SK-N-SH treated with all-trans-retinoic acid at 6 μM for 48 hours (cell line): ENCODE measurements around the gene THSD4.

Experiments used
- ATAC-seq: fragments of 200-7000 bp; cut with Tn5 transposase; 3 replicates; pipeline ENCODE4 v1.9.1; 2020; ENCODE audit warnings: mild to moderate bottlenecking, moderate library complexity
- BACH2 ChIP-seq: fragments of 250-450 bp; sonication (Bioruptor Pico); IDR thresholded peaks from 2 replicates; pipeline ENCODE4 v1.9.0; 2021; ENCODE audit warnings: mild to moderate bottlenecking, borderline replicate concordance
- CSDC2 ChIP-seq: fragments of 250-450 bp; sonication (Bioruptor Pico); IDR thresholded peaks from 2 replicates; pipeline ENCODE4 v1.5.0; 2020; ENCODE audit warnings: mild to moderate bottlenecking, moderate library complexity
- ESRRG ChIP-seq: fragments of 250-450 bp; sonication (Bioruptor Pico); IDR thresholded peaks from 2 replicates; pipeline ENCODE4 v1.6.1; 2021; ENCODE audit warnings: mild to moderate bottlenecking
- GLIS3 ChIP-seq: fragments of 250-450 bp; sonication (Bioruptor Pico); IDR thresholded peaks from 2 replicates; pipeline ENCODE4 v1.5.0; 2020; ENCODE audit warnings: mild to moderate bottlenecking, moderate library complexity
- ISL1 ChIP-seq: fragments of 250-450 bp; sonication (Bioruptor Pico); IDR thresholded peaks from 2 replicates; pipeline ENCODE4 v2.1.2; 2022; ENCODE audit warnings: mild to moderate bottlenecking, moderate library complexity
- OSR1 ChIP-seq: fragments of 250-450 bp; sonication (Bioruptor Pico); IDR thresholded peaks from 2 replicates; pipeline ENCODE4 v1.8.0; 2022; ENCODE audit warnings: moderate library complexity, mild to moderate bottlenecking, inconsistent platforms
- RARB ChIP-seq: fragments of 250-450 bp; sonication (Bioruptor Pico); IDR thresholded peaks from 2 replicates; pipeline ENCODE4 v1.8.0; 2021; ENCODE audit warnings: mild to moderate bottlenecking, moderate library complexity
- SNAI2 ChIP-seq: fragments of 250-450 bp; sonication (Bioruptor Pico); IDR thresholded peaks from 2 replicates; pipeline ENCODE4 v1.5.0; 2020; ENCODE audit warnings: mild to moderate bottlenecking, moderate library complexity
- TCF4 ChIP-seq: fragments of 250-450 bp; sonication (Bioruptor Pico); IDR thresholded peaks from 2 replicates; pipeline ENCODE4 v1.8.0; 2021; ENCODE audit warnings: mild to moderate bottlenecking, moderate library complexity, borderline replicate concordance
- TOX ChIP-seq: fragments of 250-450 bp; sonication (Bioruptor Pico); IDR thresholded peaks from 2 replicates; pipeline ENCODE4 v1.8.0; 2021; ENCODE audit warnings: mild to moderate bottlenecking, moderate library complexity, borderline replicate concordance
- ZC3H10 ChIP-seq: fragments of 250-450 bp; sonication (Bioruptor Pico); IDR thresholded peaks from 2 replicates; pipeline ENCODE4 v1.5.1; 2021; ENCODE audit warnings: mild to moderate bottlenecking, moderate library complexity
- ZFP3 ChIP-seq: fragments of 250-450 bp; sonication (Bioruptor Pico); IDR thresholded peaks from 2 replicates; pipeline ENCODE4 v1.5.0; 2020; ENCODE audit warnings: mild to moderate bottlenecking, moderate library complexity
- ZFP30 ChIP-seq: fragments of 450-650 bp; formaldehyde crosslinking; IDR thresholded peaks from 2 replicates; pipeline ENCODE4 v1.5.0; 2022; ENCODE audit warnings: mild to moderate bottlenecking, moderate library complexity
- ZNF565 ChIP-seq: fragments of 450-650 bp; formaldehyde crosslinking; conservative IDR thresholded peaks from 2 replicates; pipeline ENCODE4 v1.5.0; 2020; ENCODE audit warnings: low read depth, mild to moderate bottlenecking, moderate library complexity
- ZNF70 ChIP-seq: fragments of 450-650 bp; formaldehyde crosslinking; IDR thresholded peaks from 2 replicates; pipeline ENCODE4 v1.5.0; 2020; ENCODE audit warnings: mild to moderate bottlenecking, moderate library complexity
- ZNF8 ChIP-seq: fragments of 450-650 bp; formaldehyde crosslinking; IDR thresholded peaks from 2 replicates; pipeline ENCODE4 v1.5.0; 2020; ENCODE audit warnings: mild to moderate bottlenecking, moderate library complexity
- TF ChIP-seq, protein P1 (sequence below): fragments of 250-450 bp; sonication (Bioruptor Pico); IDR thresholded peaks from 2 replicates; pipeline ENCODE4 v1.8.0; 2020; ENCODE audit warnings: mild to moderate bottlenecking, moderate library complexity, borderline replicate concordance
- TF ChIP-seq, protein P2 (sequence below): fragments of 250-450 bp; sonication (Bioruptor Pico); IDR thresholded peaks from 2 replicates; pipeline ENCODE4 v1.5.1; 2021; ENCODE audit warnings: mild to moderate bottlenecking, moderate library complexity
- TF ChIP-seq, protein P3 (sequence below): fragments of 250-450 bp; sonication (Bioruptor Pico); IDR thresholded peaks from 2 replicates; pipeline ENCODE4 v1.5.0; 2020; ENCODE audit warnings: mild to moderate bottlenecking, moderate library complexity
- TF ChIP-seq, protein P4 (sequence below): fragments of 250-450 bp; sonication (Bioruptor Pico); IDR thresholded peaks from 2 replicates; pipeline ENCODE4 v1.8.0; 2021; ENCODE audit warnings: low read depth, mild to moderate bottlenecking, moderate library complexity, borderline replicate concordance
- TF ChIP-seq, protein P5 (sequence below): fragments of 250-450 bp; sonication (Bioruptor Pico); IDR thresholded peaks from 2 replicates; pipeline ENCODE4 v1.5.1; 2020; ENCODE audit warnings: low read depth, mild to moderate bottlenecking, moderate library complexity

THSD4 gene

DNA sequence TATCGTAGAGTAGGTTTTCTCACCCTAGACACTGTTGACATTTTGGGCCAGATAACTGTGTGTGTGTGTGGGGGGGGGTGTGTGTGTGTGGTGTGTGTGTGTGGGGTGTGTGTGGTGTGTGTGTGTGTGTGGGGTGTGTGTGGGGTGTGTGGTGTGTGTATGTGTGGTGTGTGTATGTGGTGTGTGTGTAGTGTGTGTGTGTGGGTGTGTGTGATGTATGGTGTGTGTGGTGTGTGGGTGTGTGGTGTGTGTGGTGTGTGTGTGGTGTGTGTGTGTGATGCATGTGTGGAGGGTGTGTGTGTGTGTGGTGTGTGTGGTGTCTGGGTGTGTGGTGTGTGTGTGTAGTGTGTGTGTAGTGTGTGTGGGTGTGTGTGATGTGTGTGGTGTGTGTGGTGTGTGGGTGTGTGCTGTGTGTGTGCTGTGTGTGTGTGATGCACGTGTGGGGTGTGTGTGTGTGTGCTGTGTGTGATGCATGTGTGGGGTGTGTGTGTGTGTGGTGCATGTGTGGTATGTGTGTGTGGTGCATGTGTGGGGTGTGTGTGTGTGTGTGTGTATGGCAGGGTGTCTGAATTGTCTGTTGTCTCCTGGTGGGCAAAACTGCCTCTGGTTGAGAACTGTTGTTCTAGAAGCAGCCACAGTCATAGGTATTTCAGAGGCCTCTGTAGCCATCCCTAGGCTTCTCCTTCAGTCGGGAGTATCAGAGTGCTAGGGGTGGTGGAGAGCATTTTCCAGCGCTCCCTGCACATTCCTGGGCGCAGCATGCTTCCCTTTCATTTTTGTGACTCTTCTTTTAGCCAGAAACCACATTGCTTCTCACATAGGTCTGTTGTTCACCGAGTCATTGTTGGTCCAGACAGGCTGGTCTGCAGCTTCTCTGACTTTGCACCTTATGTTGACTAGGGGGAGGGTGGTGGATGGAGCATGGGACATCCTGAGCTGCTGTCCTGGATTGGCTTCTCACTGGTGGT, 84.4 kb downstream of the THSD4 start (continued):
- TF ChIP-seq, protein P1, sequence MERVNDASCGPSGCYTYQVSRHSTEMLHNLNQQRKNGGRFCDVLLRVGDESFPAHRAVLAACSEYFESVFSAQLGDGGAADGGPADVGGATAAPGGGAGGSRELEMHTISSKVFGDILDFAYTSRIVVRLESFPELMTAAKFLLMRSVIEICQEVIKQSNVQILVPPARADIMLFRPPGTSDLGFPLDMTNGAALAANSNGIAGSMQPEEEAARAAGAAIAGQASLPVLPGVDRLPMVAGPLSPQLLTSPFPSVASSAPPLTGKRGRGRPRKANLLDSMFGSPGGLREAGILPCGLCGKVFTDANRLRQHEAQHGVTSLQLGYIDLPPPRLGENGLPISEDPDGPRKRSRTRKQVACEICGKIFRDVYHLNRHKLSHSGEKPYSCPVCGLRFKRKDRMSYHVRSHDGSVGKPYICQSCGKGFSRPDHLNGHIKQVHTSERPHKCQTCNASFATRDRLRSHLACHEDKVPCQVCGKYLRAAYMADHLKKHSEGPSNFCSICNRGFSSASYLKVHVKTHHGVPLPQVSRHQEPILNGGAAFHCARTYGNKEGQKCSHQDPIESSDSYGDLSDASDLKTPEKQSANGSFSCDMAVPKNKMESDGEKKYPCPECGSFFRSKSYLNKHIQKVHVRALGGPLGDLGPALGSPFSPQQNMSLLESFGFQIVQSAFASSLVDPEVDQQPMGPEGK (CRISPR knock-in tag): no peak
- TF ChIP-seq TCF4 (CRISPR knock-in tag): no peak

DNA sequence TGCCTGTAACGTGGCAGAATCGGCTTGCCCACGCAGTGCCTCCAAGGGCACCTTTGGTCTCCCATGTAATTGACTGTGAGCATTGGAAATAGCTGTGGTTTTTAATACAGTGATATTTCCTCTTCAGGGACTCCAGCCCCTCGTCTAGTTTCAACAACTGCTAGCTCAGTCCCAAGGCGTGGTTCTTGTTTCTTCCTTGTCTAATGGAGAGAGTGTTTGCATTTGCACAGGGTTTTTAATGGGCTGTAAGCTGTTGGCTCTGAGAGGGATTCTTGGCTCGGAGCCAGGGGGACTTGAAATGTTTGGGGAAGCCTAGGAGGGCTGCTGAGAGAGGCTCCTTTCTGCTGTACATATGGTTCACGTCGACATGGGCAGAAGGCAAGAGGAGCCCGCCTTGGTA, 86.2 kb downstream of the THSD4 start:
- no peak for ATAC-seq
- TF ChIP-seq, protein P2, sequence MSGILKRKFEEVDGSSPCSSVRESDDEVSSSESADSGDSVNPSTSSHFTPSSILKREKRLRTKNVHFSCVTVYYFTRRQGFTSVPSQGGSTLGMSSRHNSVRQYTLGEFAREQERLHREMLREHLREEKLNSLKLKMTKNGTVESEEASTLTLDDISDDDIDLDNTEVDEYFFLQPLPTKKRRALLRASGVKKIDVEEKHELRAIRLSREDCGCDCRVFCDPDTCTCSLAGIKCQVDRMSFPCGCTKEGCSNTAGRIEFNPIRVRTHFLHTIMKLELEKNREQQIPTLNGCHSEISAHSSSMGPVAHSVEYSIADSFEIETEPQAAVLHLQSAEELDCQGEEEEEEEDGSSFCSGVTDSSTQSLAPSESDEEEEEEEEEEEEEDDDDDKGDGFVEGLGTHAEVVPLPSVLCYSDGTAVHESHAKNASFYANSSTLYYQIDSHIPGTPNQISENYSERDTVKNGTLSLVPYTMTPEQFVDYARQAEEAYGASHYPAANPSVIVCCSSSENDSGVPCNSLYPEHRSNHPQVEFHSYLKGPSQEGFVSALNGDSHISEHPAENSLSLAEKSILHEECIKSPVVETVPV (CRISPR knock-in tag): no peak
- TF ChIP-seq GLIS3 (CRISPR knock-in tag) (no peak), ZFP3 (CRISPR knock-in tag) (no peak), TCF4 (CRISPR knock-in tag) (no peak), CSDC2 (no peak), ZNF565 (CRISPR knock-in tag) (no peak), ZFP30 (no peak), ZNF70 (CRISPR knock-in tag) (no peak), ESRRG (CRISPR knock-in tag) (no peak), TOX (CRISPR knock-in tag) (no peak)
- TF ChIP-seq, protein P3, sequence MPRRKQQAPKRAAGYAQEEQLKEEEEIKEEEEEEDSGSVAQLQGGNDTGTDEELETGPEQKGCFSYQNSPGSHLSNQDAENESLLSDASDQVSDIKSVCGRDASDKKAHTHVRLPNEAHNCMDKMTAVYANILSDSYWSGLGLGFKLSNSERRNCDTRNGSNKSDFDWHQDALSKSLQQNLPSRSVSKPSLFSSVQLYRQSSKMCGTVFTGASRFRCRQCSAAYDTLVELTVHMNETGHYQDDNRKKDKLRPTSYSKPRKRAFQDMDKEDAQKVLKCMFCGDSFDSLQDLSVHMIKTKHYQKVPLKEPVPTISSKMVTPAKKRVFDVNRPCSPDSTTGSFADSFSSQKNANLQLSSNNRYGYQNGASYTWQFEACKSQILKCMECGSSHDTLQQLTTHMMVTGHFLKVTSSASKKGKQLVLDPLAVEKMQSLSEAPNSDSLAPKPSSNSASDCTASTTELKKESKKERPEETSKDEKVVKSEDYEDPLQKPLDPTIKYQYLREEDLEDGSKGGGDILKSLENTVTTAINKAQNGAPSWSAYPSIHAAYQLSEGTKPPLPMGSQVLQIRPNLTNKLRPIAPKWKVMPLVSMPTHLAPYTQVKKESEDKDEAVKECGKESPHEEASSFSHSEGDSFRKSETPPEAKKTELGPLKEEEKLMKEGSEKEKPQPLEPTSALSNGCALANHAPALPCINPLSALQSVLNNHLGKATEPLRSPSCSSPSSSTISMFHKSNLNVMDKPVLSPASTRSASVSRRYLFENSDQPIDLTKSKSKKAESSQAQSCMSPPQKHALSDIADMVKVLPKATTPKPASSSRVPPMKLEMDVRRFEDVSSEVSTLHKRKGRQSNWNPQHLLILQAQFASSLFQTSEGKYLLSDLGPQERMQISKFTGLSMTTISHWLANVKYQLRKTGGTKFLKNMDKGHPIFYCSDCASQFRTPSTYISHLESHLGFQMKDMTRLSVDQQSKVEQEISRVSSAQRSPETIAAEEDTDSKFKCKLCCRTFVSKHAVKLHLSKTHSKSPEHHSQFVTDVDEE (CRISPR knock-in tag): no peak
- TF ChIP-seq, protein P4, sequence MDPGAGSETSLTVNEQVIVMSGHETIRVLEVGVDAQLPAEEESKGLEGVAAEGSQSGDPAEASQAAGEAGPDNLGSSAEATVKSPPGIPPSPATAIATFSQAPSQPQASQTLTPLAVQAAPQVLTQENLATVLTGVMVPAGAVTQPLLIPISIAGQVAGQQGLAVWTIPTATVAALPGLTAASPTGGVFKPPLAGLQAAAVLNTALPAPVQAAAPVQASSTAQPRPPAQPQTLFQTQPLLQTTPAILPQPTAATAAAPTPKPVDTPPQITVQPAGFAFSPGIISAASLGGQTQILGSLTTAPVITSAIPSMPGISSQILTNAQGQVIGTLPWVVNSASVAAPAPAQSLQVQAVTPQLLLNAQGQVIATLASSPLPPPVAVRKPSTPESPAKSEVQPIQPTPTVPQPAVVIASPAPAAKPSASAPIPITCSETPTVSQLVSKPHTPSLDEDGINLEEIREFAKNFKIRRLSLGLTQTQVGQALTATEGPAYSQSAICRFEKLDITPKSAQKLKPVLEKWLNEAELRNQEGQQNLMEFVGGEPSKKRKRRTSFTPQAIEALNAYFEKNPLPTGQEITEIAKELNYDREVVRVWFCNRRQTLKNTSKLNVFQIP (CRISPR knock-in tag): no peak

DNA sequence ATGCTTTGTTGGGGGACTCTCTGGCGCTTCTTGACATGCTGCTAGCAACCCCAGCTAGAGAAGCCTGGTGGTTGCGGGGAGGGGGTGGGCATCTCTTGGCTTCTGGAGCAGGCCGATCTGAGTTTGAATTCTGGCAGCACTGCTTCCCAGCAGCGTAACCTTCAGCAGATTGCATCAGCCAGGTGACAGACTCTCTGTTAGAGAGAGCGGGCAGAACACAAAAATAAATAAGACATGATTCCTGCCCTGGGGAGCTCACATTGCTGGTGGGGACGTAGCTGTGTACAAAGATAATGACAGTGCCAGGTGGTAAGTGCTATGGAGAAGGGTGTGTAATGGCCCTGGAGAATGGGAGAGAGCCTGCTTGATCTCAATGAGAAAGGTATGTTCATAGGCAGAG, 87.4 kb downstream of the THSD4 start:
- TF ChIP-seq, protein P3 (CRISPR knock-in tag): no peak
- TF ChIP-seq ZC3H10: no peak
- TF ChIP-seq, protein P5, sequence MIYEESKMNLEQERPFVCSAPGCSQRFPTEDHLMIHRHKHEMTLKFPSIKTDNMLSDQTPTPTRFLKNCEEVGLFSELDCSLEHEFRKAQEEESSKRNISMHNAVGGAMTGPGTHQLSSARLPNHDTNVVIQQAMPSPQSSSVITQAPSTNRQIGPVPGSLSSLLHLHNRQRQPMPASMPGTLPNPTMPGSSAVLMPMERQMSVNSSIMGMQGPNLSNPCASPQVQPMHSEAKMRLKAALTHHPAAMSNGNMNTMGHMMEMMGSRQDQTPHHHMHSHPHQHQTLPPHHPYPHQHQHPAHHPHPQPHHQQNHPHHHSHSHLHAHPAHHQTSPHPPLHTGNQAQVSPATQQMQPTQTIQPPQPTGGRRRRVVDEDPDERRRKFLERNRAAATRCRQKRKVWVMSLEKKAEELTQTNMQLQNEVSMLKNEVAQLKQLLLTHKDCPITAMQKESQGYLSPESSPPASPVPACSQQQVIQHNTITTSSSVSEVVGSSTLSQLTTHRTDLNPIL (CRISPR knock-in tag): no peak
- no peak for TF ChIP-seq BACH2 (CRISPR knock-in tag)
- no peak for TF ChIP-seq ESRRG (CRISPR knock-in tag)
- TF ChIP-seq ZNF565 (CRISPR knock-in tag): no peak
- no peak for TF ChIP-seq ZFP30
- no peak for TF ChIP-seq ZFP3 (CRISPR knock-in tag)
- TF ChIP-seq, protein P4 (CRISPR knock-in tag): no peak
- no peak for TF ChIP-seq RARB (CRISPR knock-in tag)
- TF ChIP-seq SNAI2 (CRISPR knock-in tag): no peak
- TF ChIP-seq OSR1: no peak
- no peak for TF ChIP-seq ISL1 (CRISPR knock-in tag)
- TF ChIP-seq ZNF8 (CRISPR knock-in tag): no peak
- TF ChIP-seq, all 23 proteins: peak for 0
- no peak for ATAC-seq
